Right atrium auricular region (tissue), 2 donors: Measurements from ENCODE around the gene MARF1. TPM values are rescaled to one million over a fixed set of nuclear protein-coding genes. Genes with fewer than 3 reads are reported as not detected.
"Not testable (repeated sequence)": the region's sequence is repeated elsewhere in the genome, so short reads cannot be mapped to it uniquely, and the experiment has no call there.

Source experiments
- DNase-seq: peaks from one replicate; pipeline ENCODE4 v3.0.0-alpha.2; 2019; ENCODE audit warnings: low spot score
- H3K27ac ChIP-seq, 2 donors: fragments of 200-600 bp; sonication (generic); 1 replicate in 1 of 2; 2 replicates in 1 of 2; pipeline ENCODE4 v1.5.1; 2016 to 2019
- H3K27me3 ChIP-seq, 2 donors: fragments of 200-600 bp; sonication (generic); one replicate each; pipeline versions ENCODE4 v1.5.1 to v1.6.0; 2017 to 2019
- H3K36me3 ChIP-seq: fragments of 200-600 bp; sonication (generic); one replicate; pipeline ENCODE4 v1.5.1; 2016
- H3K4me1 ChIP-seq, 2 donors: fragments of 200-600 bp; sonication (generic); one replicate each; pipeline versions ENCODE4 v1.5.1 to v1.6.0; 2017 to 2019
- H3K4me3 ChIP-seq, 2 donors: fragments of 200-600 bp; sonication (generic); 1 replicate in 1 of 2; 2 replicates in 1 of 2; pipeline ENCODE4 v1.5.1; 2017 to 2019; ENCODE audit warnings: mild to moderate bottlenecking in 1 of 2, moderate library complexity in 1 of 2
- H3K9me3 ChIP-seq, 2 donors: fragments of 200-600 bp; sonication (generic); one replicate each; pipeline ENCODE4 v1.5.1; 2019
- CTCF ChIP-seq, 2 donors: fragments of 200-600 bp; sonication (generic); IDR thresholded peaks; one replicate each; pipeline ENCODE4 v1.5.1; 2019; ENCODE audit warnings: antibody characterized with exemption in 2 of 2
- microRNA counts, 2 donors: library from miRNA; unstranded; fragments of <30 nt; microRNA quantifications; one replicate each; lab custom pipeline; 2016 to 2017
- total RNA-seq, 2 donors: library from RNA; depleted of rRNA; stranded (reverse); fragments of >200 nt; gene quantifications; one replicate each; pipeline ENCODE4 v1.1.0, GENCODE V29; 2016

The MARF1 gene
- total RNA-seq, 2 donors from 2014 or later: 17.1 to 24.8 TPM

DNA sequence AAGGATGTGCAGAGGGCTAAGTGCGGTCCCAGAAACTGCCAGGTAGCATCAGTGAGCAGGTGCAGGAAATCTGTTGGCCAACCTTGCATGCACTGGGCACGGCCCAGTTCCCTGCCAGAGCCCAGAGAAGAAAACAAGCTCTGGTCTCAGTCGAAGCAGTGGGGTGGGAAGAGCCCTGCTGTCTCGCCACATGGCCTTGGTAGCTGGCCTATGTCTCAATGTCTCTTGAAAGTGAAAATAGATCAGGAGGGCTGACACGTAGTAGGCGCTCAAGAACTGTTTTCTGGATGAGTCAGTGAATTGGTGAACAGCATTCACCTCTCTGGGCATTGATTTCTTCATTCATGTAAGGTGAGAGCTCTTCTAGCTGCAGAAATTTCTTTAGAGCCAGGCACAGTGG, 90.4 kb downstream of the MARF1 start:
- DNase-seq: no peak
- Histone ChIP-seq H3K9me3 (no peaks in the 10 kb centered on the region), H3K4me1 (peaks cover 0 to 3% of the 10 kb centered on the region in 2 donors), H3K4me3 (no peak overlapping the region), H3K27me3 (no peaks in the 10 kb centered on the region), H3K27ac (no peak overlapping the region), H3K36me3 (no peaks in the 10 kb centered on the region)
- TF ChIP-seq CTCF (IDR thresholded peaks at IDR 0.05): no peak

DNA sequence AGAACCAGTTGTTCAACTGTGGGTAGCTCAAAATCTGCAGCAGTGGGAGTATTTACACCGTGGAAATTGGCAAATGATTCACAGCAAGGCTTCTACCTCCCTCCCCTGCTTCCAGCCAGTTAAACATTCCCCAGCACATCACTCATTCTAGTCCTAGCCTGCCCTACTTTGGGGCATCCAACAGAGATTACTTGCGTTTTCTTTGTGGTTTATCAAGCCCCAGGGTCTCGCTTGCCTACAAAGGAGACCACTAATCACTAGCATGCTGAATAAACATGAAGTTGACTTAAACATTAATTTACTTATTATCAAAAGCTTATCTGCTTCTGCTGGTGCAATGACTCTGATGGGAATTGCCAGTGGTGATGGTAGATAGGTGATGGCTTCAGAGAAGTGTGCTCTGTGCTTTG, 94.5 kb downstream of the MARF1 start:
- H3K4me3 ChIP-seq: no peak overlapping the region
- no peak overlapping the region for H3K27ac ChIP-seq
- H3K4me1 ChIP-seq: peaks cover 0 to 3% of the 10 kb centered on the region in 2 donors
- no peaks in the 10 kb centered on the region for H3K36me3 ChIP-seq
- H3K9me3 ChIP-seq: no peaks in the 10 kb centered on the region
- H3K27me3 ChIP-seq: no peaks in the 10 kb centered on the region
- no peak for DNase-seq
- no peak for TF ChIP-seq CTCF (IDR thresholded peaks at IDR 0.05)

DNA sequence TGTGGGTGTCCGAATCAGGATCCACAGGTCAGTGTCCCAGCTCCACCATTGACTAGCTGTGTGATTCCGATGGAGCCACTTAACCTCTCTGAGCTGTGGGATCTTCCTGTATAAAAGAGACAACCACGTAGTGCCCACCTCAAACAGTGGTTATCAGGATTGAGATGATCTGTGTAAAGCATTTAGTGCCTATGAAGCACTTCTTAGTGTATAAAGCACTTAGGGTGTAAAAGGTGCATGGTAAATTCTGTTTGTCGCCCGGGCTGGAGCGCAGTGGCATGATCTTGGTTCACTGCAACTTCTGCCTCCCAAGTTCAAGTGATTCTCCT, 95.2 kb downstream of the MARF1 start:
- TF ChIP-seq CTCF (IDR thresholded peaks at IDR 0.05): no peak
- DNase-seq: no peak
- Histone ChIP-seq H3K4me1 (peaks cover 0 to 3% of the 10 kb centered on the region in 2 donors), H3K4me3 (no peak overlapping the region), H3K27me3 (no peaks in the 10 kb centered on the region), H3K27ac (no peak overlapping the region), H3K9me3 (peaks cover 0 to 6% of the 10 kb centered on the region in 2 donors), H3K36me3 (no peaks in the 10 kb centered on the region)

- H3K27ac ChIP-seq, H3K27me3 ChIP-seq, H3K9me3 ChIP-seq, H3K36me3 ChIP-seq, H3K4me1 ChIP-seq, DNase-seq, H3K4me3 ChIP-seq: not testable (repeated sequence)
These were observed 95.7 kb downstream of the MARF1 start for GRCh38 chr16:15547072-15547767.

DNA sequence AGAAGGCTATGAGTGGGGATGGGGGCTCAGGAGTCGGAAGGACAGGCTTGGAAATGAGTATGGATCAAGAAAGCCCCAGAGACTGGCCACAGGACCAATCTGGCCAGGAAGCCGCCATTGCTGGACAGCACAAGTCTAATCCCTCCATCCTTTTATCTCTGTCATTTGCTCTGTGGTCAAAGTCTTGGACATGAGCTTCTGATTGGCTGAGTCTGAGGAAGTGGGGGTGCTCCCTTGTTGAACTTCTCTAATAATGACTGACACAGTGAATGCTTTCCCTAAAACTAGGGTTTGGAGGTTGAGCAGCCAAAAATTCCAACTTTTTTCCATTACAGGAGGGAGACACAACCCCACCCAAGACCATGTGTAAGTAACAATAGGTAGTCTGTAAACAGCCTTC, 97.4 kb downstream of the MARF1 start:
- DNase-seq: no peak
- H3K4me3 ChIP-seq: no peak overlapping the region
- no peaks in the 10 kb centered on the region for H3K27me3 ChIP-seq
- TF ChIP-seq CTCF (IDR thresholded peaks at IDR 0.05): no peak
- no peaks in the 10 kb centered on the region for H3K36me3 ChIP-seq
- no peak overlapping the region for H3K27ac ChIP-seq
- H3K4me1 ChIP-seq: no peaks in the 10 kb centered on the region
- H3K9me3 ChIP-seq: peaks cover 0 to 9% of the 10 kb centered on the region in 2 donors

DNA sequence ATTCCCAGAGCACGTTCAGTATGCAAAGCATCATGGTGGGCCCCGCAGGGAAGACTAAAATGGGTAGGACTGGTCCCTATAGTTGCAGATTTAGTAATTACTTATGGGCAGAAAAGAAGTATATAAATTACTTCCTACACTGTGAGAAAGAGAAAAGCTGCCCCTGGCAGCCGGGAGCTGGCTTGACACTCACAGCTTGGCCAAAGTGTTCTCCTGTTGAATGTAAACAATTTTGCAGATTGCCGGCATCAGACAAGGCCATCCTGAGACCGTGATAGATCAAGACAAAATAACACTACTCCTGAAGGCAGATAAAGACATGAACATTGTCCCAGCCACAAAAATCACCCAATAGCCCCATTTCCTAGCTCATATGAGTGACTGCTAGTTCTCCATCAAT, 98.5 kb downstream of the MARF1 start:
- no peak overlapping the region for H3K27ac ChIP-seq
- H3K36me3 ChIP-seq: no peaks in the 10 kb centered on the region
- no peak for TF ChIP-seq CTCF (IDR thresholded peaks at IDR 0.05)

More for the DNA sequence above, 98.5 kb downstream of the MARF1 start:
- peaks cover 0 to 9% of the 10 kb centered on the region in 2 donors for H3K9me3 ChIP-seq
- no peaks in the 10 kb centered on the region for H3K4me1 ChIP-seq
- no peak overlapping the region for H3K4me3 ChIP-seq
- no peaks in the 10 kb centered on the region for H3K27me3 ChIP-seq
- no peak for DNase-seq

MicroRNAs within 50 kb of the gene (microRNA counts, 767-probe panel; counts per million panel counts)
- 0 to 1,899 counts per million in 2 donors for microRNA hsa-miR-484 (lab: Ali Mortazavi, UCI)

Other genes starting within 250 kb of the MARF1 start
- 10 to 100 TPM in 1 of 2 donors, 1 to 10 TPM in 1; 7.2 to 10.8 TPM for gene MPV17L, start 247.4 kb downstream of the MARF1 start, total RNA-seq
- gene BMERB1, start 208.6 kb downstream of the MARF1 start, total RNA-seq: 10 to 100 TPM; 55.0 to 55.3 TPM
- gene NDE1, start 7.1 kb upstream of the MARF1 start, total RNA-seq: 10 to 100 TPM; 12.5 to 18.6 TPM
- gene MYH11, start 213.9 kb upstream of the MARF1 start, total RNA-seq: 10 to 100 TPM; 60.8 to 89.0 TPM
- gene CEP20, start 245.4 kb upstream of the MARF1 start, total RNA-seq: 10 to 100 TPM; 20.1 to 35.9 TPM